AG08396 (cell line): ENCODE data around the gene CCDC169.
A peak's percentile ranks its signal among the peaks of the same experiment; 100 is the strongest.
"Not testable (repeated sequence)": the region's sequence is repeated elsewhere in the genome, so short reads cannot be mapped to it uniquely, and the experiment has no call there.

ENCODE experiments used
- DNase-seq: peaks from one replicate; pipeline ENCODE4 v3.0.0; 2012; ENCODE audit warnings: low spot score, mixed read lengths

Gene CCDC169

DNA sequence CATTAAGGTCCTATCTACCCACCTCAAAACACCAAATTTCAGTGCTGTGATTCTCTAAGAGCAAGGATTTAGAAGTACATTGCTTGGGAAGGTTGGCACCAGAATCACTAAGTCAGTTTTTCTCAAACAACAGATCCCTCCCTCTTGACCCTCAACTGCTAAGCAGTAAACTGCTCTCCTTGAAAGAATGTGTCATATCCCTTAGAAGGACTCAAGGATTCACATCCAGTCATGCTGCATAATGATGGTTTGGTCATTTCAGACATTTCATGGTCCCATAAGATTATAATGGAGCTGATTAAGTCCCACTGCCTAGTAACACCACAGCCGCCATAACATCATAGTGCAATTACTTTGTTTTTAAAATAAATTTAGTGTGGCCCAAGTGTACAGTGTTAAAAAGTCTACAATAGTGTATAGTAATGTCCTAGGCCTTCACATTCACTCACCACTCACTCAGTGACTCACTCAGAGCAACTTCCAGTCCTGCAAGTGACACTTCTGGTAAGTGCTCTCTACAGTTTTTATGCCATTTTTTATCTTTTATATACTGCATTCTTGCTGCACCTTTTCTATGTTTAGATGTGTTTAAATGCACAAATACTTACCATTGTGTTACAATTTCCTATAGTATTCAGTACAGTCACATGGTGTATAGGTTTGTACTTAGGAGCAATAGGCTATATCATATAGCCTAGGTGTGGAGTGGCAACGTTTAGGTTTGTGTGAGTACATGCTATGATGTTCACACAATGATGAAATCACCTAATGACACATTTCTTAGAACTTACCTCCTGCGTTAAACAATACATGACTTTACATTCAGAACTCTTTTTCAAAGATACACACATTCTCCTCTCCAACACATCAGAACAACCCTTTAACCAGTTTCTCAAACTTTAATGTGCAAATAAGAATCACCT lies 15.7 kb upstream of the CCDC169 start:
- DNase-seq = peak; percentile 11

DNA sequence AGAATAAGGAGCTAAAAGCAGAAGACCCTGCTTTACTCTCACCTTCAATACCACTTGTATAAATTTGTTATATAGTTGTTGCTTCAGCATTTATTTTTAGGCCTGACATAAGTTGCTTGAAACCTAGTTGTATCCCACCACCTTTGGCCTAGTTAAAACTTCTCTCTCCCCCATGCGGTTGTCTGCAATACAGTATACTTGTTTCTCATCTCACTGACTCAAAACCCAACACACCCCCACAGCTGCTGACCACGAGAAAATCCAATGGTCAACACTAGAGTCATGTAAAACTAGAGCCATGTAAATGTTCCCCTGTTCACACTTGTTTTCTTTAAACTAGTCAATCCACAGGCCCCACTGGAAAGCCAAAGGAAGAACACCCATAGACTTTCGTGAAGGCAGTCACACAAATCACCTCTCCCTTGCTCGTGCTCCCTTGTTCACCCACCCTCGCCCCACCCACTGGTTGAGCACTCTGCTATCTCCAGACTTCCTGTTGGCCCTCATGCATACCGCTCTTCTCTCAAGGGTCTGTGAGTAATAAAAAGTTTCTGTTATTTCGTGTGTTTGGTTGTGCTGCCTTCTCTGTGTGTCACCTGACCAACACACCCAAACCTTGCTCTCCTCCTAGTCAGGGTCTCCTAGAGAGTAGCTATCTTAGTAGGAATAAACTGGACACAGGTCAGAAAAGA lies 12.9 kb upstream of the CCDC169 start:
- DNase-seq = no peak

DNA sequence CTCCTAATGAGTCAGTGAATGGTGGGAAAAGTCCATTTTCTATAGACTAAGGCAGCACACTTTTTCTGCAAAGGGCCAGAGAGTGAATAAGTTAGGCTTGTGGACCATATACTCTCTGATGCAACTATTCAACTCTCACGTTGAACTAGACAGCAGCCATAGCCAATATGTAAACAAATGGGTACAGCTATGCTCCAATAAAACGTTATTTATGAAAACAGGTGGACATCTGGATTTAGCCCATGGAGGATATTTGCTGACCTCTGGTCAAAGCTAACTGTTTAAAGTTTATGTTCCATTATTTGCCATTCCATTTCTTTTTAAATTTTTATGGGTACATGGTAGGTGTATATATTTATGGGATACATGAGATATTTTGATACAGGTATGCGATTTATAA lies 4.7 kb upstream of the CCDC169 start:
- DNase-seq = no peak

DNA sequence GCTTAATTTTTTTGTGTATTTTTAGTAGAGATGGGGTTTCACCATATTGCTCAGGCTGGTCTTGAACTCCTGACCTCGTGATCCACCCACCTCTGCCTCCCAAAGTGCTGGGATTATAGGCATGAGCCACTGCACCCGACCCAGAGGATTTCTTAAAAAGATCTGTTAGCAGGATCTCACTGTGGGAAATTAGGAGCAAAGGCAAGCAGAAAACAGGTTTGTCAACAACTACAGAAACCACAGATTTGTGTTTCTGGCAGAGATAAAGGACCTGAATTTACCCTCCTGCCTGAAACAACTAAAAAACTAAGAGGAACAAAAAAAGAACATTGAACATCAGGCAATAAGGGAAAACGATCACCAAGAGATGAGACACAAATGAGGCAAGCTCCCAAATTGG lies 1.9 kb upstream of the CCDC169 start:
- not testable (repeated sequence) for DNase-seq

DNA sequence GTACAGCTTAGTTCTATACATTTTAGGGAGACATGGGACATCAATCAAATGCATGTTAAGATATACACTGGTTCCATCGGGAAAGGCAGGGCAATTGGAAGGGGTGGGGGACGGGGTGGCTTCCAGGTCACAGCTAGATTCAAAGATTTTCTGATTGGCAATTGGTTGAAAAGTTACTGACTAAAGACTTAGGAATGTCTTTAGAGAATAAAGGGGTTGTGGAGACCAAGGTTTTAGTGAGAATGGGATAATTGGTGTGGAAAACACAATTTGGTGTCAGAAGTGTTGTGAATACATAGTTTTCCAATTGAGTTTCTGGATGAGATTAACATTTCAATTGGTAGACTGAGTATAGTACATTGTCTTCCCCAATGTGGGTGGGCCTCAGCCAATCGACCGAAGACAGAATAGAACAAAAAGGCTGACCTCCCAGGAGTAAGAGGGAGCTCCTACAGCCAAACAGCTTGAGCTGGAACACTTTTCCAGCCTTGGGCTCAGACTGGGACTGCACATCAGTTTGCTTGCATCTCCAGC lies 988 bp upstream of the CCDC169 start:
- DNase-seq = no peak

DNA sequence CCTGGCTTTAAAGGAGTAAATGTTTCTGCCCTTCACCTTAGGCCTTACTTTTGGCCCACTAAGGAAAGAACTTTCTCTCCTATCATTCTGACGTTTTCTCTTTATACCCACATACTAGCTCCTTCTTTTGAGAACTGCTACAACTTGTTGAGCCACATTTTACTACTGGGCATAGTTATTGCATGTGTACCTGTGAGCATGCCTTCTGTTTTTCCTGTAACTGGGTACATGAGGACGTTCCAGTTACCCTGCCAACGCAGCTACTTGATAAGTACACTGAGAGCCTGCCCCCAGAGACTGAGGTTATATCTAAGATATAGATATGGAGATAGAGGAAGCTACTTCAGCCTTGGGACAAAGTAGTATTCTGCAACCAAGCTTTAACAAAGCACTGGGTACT lies 3.5 kb downstream of the CCDC169 start:
- DNase-seq = no peak

DNA sequence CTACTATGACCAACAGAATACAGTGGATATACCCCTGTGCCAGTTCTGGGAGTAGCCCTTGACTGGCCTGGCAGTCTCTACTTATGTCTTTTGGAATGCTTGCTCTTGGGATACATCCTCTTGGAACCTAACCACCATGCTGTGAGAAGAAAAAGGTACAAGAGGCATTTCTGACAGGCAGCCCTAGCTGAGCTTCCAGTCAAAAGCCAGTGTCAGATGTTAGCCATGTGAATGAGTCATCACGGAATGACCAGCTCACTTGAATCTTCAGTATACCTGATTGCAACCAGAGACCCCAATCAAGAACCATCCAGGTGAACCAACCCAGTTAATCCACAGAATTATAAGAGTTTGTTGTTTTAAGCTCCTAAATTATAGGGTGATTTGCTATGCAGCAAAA lies 4.1 kb downstream of the CCDC169 start:
- no peak for DNase-seq

DNA sequence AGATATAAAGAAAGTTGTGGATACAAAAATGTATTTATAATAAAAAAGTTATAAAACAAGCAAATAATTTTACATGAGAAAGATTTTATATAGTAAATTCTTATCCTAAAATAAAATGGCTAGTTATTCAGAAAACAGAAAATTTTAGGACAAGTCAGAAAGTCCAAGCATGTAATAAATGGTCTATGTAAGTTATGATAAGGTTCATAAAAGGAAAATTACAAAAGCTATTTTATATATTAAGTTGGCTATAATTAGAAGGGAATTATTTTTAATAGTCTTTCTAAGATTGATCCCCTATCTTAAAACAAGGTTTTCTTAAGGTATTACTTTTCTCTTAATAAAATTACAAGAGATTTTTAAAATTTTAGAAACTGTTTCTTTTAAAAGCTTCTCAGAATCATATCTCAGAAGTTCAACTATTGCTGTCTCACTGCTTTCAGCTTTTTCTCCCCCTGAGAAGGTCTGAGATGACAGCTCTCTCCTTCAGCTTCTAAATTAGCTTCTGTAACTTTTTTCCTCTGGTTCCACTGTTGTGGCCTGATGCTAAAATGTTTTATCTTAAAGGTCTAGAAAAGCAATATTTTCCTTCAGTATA lies 8.7 kb downstream of the CCDC169 start:
- no peak for DNase-seq

DNA sequence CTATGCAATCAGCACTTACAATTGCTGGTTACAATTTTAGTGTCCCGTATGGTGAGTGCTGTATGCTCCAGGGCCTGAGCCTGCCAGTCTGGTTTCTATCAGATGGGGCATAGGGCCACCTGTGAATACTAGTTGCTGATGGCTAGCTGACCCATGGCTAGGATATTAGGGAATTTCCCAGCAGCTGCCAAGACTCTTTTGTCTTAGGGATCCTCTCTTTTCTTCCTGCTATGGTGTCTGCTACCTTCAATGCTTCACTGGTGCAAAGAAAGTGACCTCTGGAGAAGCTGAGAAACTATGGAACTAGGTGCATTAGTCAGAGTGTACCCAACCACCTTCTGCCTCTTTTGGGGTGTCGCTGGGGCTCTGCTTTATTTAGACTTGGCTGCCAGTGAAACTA lies 11.6 kb downstream of the CCDC169 start:
- DNase-seq = no peak

DNA sequence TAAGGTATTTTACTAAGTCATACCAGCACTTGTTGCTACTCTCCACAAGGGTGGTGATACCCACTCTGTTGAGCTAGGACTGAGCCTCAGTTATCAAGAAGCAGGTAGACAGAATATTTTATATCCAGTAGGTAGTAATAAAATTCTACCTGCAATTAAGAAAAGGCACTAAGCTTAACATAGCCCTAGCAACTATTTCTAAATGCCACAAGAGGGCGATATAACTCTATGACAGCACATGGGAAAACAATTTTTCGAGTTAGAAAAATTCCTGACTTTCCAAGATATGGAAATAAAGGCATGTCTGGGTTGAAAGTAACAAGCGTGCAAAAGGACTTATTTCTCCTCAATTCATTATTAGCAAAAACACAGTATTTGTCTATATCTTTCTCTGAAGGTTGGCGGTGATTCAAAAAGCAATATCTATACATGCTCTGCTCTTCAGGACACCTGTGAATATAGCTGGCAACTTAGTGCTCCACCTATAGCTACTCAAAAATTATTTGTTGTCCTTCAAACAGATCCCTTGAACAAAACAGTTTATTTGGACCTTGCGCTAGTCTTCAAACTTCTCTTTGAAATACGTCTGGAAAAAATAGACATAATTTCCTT lies 14.7 kb downstream of the CCDC169 start:
- peak; percentile 24 for DNase-seq

DNA sequence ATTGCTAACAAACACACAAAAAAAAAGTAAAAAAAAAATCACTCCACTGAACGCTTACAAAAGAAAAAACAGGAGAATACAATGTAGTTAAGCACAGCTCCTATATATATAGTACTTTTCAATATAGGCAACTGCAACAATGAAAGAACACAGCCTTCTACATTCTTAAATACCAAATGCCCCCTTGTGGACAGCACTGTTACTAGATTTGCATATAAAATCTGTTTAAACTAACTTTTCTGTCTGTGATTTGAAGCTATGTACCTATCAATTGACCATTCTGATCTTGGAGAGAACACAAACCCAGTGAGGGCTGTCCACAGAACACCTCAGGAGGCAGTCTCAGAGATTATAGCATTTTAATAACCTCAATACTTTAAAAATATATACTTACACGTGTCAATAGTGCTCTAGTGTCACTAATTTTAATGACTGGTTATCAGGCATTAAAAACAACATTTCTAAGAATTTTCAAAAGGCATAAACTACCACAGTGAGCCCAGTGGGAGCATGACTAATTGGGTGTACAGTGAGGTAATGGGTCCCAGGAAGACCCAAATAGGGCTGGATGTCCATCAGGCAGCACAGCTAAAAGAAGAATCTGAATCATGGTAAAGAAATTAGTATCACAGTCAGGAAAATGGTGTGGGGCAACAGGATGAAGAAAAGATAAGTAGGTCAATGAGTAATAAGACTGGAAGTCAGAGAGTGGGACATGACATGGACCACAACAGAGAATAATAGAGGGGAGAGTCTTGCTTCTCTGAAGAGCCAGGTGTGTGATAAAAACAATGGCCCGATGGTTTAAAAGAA lies 22.2 kb downstream of the CCDC169 start:
- DNase-seq = peak; percentile 22

DNA sequence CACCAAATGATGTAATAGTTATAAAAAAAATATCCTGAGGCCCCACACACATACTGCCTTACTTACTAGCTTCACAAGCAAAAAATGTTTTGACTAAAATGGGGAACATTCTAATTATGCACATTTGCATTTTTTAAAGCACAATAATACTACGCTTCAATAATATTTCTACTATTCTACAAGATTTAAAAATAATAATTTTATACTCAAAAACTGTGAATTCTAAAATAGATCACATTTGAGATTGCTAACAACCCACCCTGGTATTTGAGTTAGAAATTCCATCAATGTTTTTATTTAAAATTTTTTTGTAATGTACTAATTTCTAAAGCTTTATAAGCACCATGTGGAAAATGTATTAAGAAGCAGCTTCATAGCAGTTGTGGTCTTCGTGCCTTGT lies 24.2 kb downstream of the CCDC169 start:
- no peak for DNase-seq

DNA sequence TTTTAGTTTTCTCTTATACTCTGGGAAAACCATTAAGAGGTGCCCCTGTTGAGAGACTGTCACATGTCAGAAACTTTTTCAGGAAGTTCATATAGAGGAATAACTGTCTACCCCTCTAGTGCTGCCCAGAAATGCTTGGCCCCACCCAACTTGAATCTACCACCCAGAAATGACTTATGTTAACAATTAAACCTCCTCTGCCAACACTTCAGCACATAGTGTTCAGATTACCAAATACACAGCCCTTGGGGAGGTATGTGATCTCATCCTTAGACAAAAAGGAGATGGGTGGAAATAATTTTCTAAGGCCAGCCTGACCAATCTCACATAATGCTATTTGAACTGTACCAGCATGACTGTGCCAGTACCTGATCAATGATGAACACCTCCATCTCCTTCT lies 35.6 kb downstream of the CCDC169 start:
- DNase-seq = no peak

DNA sequence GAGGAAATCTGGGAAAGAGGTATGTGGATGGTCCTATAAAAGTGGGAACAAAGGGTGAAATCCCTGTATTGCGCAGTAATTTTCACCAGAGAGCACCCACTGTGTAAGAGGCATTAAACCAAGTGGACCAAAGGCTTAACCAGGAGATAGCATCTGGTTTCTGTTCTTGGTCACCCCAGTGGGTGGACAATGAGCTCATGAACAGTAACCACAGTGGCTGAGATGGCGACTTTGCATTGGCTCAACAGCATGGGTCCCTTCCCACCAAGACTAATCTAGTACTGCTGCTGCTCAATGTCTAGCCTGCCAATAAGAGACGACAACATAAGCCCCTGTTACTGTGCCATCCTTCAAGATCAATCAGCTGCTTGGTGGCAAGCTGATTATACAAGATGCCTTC lies 36.6 kb downstream of the CCDC169 start:
- DNase-seq = no peak

DNA sequence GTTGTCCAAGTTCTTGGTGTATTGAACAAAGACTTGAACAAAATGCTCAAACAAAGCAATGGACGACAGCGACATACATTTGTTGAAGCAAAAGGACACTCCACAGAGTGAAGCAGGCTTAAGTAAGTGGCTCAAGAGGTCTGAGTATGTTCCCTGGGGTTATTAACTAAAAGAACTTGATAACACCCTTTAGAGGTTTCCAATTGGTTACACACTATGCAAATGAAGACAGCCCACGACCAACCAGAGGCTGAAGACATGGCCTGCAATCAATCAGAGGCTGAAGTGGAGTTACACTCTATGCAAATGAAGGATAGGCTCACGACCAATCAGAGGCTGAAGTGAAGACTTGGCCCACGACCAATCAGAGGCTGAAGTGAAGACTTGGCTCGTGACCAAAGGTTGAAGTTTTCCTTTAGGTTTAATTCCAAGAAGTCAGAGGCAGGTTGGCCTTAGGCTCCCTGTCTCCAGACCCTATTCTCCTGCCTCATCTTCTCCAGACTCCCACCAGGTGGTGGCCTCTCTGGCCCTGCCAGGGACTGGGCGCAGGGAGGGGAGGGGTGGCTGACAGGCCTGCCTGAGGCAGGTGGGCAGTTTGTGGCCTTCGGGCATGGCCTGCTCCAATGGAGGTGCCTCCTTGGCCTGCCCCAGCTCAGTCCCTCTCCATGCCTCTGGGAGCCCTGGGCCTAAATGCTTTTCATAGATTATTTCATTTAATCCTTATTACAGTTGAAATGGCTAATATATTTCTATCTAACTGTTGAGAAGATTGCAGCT lies 38.1 kb downstream of the CCDC169 start:
- DNase-seq = no peak

DNA sequence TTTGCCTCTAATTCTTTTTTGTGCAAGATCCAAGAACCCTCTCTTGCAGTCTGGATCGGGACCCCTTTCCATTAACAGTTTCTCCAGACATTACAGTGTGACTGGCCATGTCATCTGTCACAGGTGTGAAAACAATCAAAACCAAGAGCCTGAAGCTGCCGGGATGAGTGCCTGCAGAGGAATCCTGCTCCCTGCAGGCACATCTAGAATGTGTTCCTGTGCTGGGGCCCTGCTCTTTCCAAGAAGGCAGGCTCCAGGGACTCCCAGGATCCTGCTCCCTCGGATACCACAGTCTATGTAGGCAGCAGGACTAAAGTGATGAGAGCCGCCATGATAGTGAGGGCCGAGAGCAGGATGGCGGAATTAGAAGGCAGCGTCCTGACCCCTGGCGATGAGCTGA lies 38.8 kb downstream of the CCDC169 start:
- DNase-seq = no peak

DNA sequence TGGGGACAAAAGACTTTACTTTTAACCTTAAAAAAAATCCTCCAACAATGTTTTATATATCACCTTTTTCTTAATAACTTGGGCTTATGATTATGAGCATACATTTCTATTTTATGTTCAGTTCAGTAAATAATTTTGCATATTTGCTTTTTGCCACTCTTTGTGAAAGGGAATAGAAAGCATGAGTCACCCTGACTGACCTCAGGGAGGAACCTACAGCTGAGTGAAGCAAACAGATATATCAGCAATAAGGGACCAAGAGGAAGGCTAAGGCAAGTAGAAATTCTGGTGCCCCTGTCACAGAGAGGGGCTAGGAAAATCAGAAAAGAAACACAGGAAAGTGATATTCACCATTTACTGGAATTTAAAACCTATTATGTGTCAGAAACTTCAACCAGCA lies 46.1 kb downstream of the CCDC169 start:
- no peak for DNase-seq

DNA sequence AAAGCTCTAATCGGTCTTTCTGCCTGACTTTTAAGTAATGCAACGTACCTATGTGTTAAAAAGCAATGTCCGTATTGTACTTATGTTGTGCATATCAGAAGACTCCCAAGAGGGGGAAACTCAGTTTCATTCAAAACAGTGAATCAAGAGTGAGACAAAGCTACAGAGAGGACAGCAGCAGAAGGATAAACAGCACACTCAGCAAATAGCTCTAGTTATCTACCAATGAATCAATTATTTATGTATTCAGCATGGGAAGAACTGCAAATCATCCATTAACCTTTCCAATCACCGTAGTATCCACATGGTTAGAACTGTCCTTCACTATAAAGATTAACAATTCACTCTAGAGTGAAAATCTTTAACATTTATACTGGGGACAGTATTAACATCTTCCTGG lies 46.6 kb downstream of the CCDC169 start:
- no peak for DNase-seq

DNA sequence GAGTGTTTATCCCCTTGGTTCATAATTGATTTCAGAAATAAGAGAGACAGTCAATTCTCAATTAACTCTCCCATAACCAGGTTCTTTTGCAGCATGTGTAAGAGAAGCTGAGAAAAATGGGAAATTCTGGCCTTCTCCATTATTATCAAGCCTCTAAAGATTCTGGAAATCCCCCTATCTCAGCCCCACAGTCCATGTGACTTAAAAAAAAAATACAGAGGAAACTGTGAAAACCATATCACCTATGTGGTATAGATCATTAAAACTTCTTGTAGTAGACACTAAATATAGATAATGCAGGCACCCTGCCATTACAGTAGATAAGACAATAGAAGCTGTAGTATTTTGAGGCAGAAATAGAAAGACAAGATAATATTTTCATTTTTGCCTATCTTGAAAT lies 48.9 kb downstream of the CCDC169 start:
- no peak for DNase-seq

DNA sequence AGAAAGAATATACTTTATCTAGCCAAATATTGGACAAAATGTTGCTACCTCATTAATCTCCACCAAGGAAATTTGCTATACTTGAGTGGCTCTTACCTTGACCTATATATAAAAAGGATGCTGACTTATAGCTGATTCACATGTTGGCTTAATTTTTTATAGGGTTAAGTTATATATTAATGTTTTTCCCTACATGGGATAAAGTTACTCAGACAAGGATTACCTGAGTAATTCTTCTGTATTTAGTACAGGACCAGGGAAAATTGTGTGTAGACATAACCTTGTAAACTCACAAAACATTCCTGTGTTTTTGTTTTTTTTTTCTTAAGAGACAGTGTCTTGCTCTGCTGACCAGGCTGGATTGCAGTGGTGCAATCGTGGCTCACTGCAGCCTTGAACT lies 52.6 kb downstream of the CCDC169 start:
- DNase-seq = no peak

DNA sequence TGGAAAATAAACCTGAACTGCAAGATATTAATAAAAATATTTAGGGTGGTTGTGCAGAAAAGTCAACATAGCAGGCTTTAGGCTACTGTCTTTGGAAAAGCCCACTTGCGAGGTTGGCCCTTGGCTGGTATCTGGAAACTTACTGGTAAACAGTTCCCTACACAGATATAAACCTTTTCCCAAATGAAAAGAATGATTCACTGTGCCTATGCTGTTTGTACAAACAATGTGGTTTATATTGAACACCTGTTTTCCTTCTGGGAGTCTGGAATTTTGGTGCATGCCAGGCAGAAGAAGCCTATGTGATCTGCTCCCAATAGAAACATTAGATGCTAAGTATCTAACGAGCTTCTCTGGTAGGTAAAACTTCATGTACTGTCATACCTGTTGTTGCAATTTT lies 53.5 kb downstream of the CCDC169 start:
- no peak for DNase-seq
